SK-N-SH (cell line): ENCODE results near the gene KRTAP12-4. TPM values are rescaled to one million over a fixed set of nuclear protein-coding genes. Genes with fewer than 3 reads are reported as not detected.

Experiments used
- CTCF ChIA-PET: fragments of 300-600, 350-600 bp; formaldehyde crosslinking; extraction: SDS; loops from one replicate; lab custom pipeline; 2021; lab: Yijun Ruan, JAX
- POLR2A ChIA-PET: fragments of 350-600 bp; sonication (Branson Sonifier 250); formaldehyde crosslinking; extraction: SDS; loops from one replicate; lab custom pipeline; 2020; ENCODE audit warnings: antibody characterized with exemption, inconsistent platforms; lab: Yijun Ruan, JAX
- DNase-seq: peaks from one replicate; pipeline ENCODE4 v3.0.0; 2012
- H2AFZ ChIP-seq: fragments of 200-600 bp; sonication (generic); 2 replicates; pipeline ENCODE4 v1.8.1; 2016; ENCODE audit warnings: antibody characterized with exemption, mild to moderate bottlenecking, low read depth
- H3F3A ChIP-seq: fragments of 200-600 bp; sonication (generic); replicated peaks from 2 replicates; pipeline ENCODE3; 2016; ENCODE audit warnings: antibody characterized with exemption, mild to moderate bottlenecking; ENCODE audit not compliant: insufficient read depth
- H3K27ac ChIP-seq, 2 experiments: fragments of 200-500 bp in 1 of 2; fragments of 200-600 bp in 1 of 2; sonication (Bioruptor generic) in 1 of 2; sonication (generic), shearing (Covaris generic) in 1 of 2; 2 replicates each; pipeline versions ENCODE4 v1.5.1 to v1.6.1; 2014 to 2016; ENCODE audit warnings: low read depth in 2 of 2, inconsistent platforms in 1 of 2, low read length in 1 of 2, mild to moderate bottlenecking in 1 of 2, mixed read lengths in 1 of 2
- H3K27me3 ChIP-seq: fragments of 200-600 bp; sonication (generic), shearing (Covaris generic); 2 replicates; pipeline ENCODE4 v1.6.1; 2016; ENCODE audit warnings: mixed run types; ENCODE audit not compliant: insufficient read depth
- H3K36me3 ChIP-seq, 2 experiments: fragments of 200-500 bp in 1 of 2; fragments of 200-600 bp in 1 of 2; sonication (Bioruptor generic) in 1 of 2; sonication (generic) in 1 of 2; replicated peaks in 1 of 2; 2 replicates each; pipeline versions ENCODE3 to v1.5.1; 2014 to 2016; ENCODE audit warnings: low read length in 1 of 2, mild to moderate bottlenecking in 1 of 2; ENCODE audit not compliant: insufficient read depth in 2 of 2, control insufficient read depth in 1 of 2
- H3K4me1 ChIP-seq, 2 experiments: fragments of 200-500 bp in 1 of 2; fragments of 200-600 bp in 1 of 2; sonication (Bioruptor generic) in 1 of 2; sonication (generic), shearing (Covaris generic) in 1 of 2; 2 replicates each; pipeline versions ENCODE4 v1.5.1 to v1.6.1; 2014 to 2016; ENCODE audit warnings: low read depth in 1 of 2, low read length in 1 of 2, mixed run types in 1 of 2; ENCODE audit not compliant: insufficient read depth in 2 of 2, control insufficient read depth in 1 of 2
- H3K4me2 ChIP-seq: fragments of 200-600 bp; sonication (generic), shearing (Covaris generic); 2 replicates; pipeline ENCODE4 v1.6.1; 2017; ENCODE audit warnings: mixed run types
- H3K4me3 ChIP-seq, 2 experiments: fragments of 200-500 bp in 1 of 2; fragments of 200-600 bp in 1 of 2; sonication (Bioruptor generic) in 1 of 2; sonication (generic), shearing (Covaris generic) in 1 of 2; 2 replicates each; pipeline versions ENCODE4 v1.5.1 to v1.8.1; 2014 to 2016; ENCODE audit warnings: low read depth in 2 of 2, inconsistent platforms in 1 of 2, low read length in 1 of 2, mild to moderate bottlenecking in 1 of 2, mixed read lengths in 1 of 2, moderate library complexity in 1 of 2
- H3K79me2 ChIP-seq: fragments of 200-600 bp; sonication (generic); 2 replicates; pipeline ENCODE4 v1.8.1; 2017; ENCODE audit warnings: mild to moderate bottlenecking; ENCODE audit not compliant: insufficient read depth
- H3K9ac ChIP-seq: fragments of 200-600 bp; sonication (generic); 2 replicates; pipeline ENCODE4 v1.6.1; 2017; ENCODE audit warnings: mixed run types
- H3K9me2 ChIP-seq: fragments of 200-600 bp; sonication (generic); 2 replicates; pipeline ENCODE4 v1.6.1; 2017; ENCODE audit warnings: mixed run types
- H3K9me3 ChIP-seq: fragments of 200-600 bp; sonication (generic); 2 replicates; pipeline ENCODE4 v1.6.1; 2017; ENCODE audit warnings: mixed run types, mild to moderate bottlenecking, moderate library complexity
- H4K20me1 ChIP-seq: fragments of 200-600 bp; sonication (generic); 2 replicates; pipeline ENCODE4 v1.6.1; 2017; ENCODE audit warnings: mild to moderate bottlenecking, mixed run types; ENCODE audit not compliant: insufficient read depth
- FOSL2 ChIP-seq: IDR thresholded peaks from 2 replicates; pipeline ENCODE4 v1.4.0; 2012; ENCODE audit warnings: low read depth, mild to moderate bottlenecking, moderate library complexity, borderline replicate concordance
- FOXJ3 ChIP-seq: sonication (generic); formaldehyde crosslinking; IDR thresholded peaks from 2 replicates; pipeline ENCODE4 v1.5.1; 2020; ENCODE audit warnings: mild to moderate bottlenecking, missing genetic modification reagents
- GATA2 ChIP-seq: sonication (generic); formaldehyde crosslinking; IDR thresholded peaks from 2 replicates; pipeline ENCODE4 v1.5.0; 2020; ENCODE audit warnings: mild to moderate bottlenecking, missing genetic modification reagents
- IRF3 ChIP-seq: fragments of 150-350 bp; IDR thresholded peaks from 2 replicates; pipeline ENCODE4 v1.6.1; 2016; ENCODE audit warnings: mild to moderate bottlenecking, low read depth, low read length
- MEF2A ChIP-seq: IDR thresholded peaks from 2 replicates; pipeline ENCODE4 v1.4.0; 2012; ENCODE audit warnings: low read depth, borderline replicate concordance
- NFIC ChIP-seq: IDR thresholded peaks from 2 replicates; pipeline ENCODE4 v1.4.0; 2012; ENCODE audit warnings: borderline replicate concordance
- POLR2AphosphoS5 ChIP-seq: IDR thresholded peaks from 2 replicates; pipeline ENCODE4 v1.6.1; 2012; ENCODE audit warnings: low read depth, low read length
- RAD21 ChIP-seq: IDR thresholded peaks from 2 replicates; pipeline ENCODE4 v1.6.1; 2012; ENCODE audit warnings: mild to moderate bottlenecking, low read length
- RFX5 ChIP-seq: IDR thresholded peaks from 2 replicates; pipeline ENCODE4 v1.6.1; 2012; ENCODE audit warnings: mild to moderate bottlenecking, improper control_type of control experiment, low read length
- SIN3A ChIP-seq: IDR thresholded peaks from 2 replicates; pipeline ENCODE4 v1.6.1; 2012; ENCODE audit warnings: low read depth, mild to moderate bottlenecking, low read length, moderate library complexity, borderline replicate concordance
- SMC3 ChIP-seq: IDR thresholded peaks from 2 replicates; pipeline ENCODE4 v1.6.1; 2012; ENCODE audit warnings: low read depth, low read length, improper control_type of control experiment
- TCF12 ChIP-seq: IDR thresholded peaks from 2 replicates; pipeline ENCODE4 v1.4.0; 2012
- WGBS: methylation state at CpG from one replicate; pipeline ENCODE4 v1.1.6; 2017; ENCODE audit warnings: low lambda C conversion rate; 5-methylcytosine and 5-hydroxymethylcytosine counted together
- polyA plus RNA-seq, 3 experiments: library from polyadenylated mRNA; depleted of rRNA; stranded (reverse); fragments of >200 nt; gene quantifications; 2 replicates each; pipeline ENCODE4 v1.2.3, GENCODE V29; 2012
- TF ChIP-seq, protein P1 (sequence below): fragments of 200-600 bp; sonication (generic); IDR thresholded peaks from 2 replicates; pipeline ENCODE4 v1.6.1; 2017; ENCODE audit warnings: antibody characterized with exemption, mild to moderate bottlenecking, moderate library complexity
- TF ChIP-seq, protein P2 (sequence below): fragments of 150-350 bp; IDR thresholded peaks from 2 replicates; pipeline ENCODE4 v1.6.1; 2017; ENCODE audit warnings: antibody characterized with exemption, low read length, low read depth, borderline replicate concordance

The KRTAP12-4 gene
- polyA plus RNA-seq, 1 of the 3 experiments (the other 2 are of a cell fraction): not detected

DNA sequence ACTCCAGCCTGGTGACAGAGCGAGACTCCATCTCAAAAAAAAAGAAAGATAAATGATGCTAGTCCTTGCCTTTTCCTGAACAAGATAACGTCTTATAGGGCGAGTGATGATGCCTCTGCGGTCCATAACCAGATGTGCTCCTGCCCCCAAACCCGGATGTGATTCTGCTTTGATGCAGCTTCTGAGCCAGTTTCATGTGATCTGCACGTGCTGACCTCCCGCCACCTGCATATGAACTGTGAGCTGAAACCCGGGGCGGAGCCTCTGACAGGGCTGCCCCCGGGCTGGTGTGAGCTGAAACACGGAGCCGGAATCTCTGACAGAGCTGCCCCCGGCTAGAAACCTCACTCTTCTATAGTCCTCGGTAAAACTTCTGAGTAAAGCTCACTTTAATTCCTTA lies 1.3 kb downstream of the KRTAP12-4 start:
- Histone ChIP-seq H3K9me3 (no peaks in the 10 kb centered on the region), H3K79me2 (no peaks in the 10 kb centered on the region), H4K20me1 (no peaks in the 10 kb centered on the region), H3K4me1 (no peaks in the 10 kb centered on the region), H3K9me2 (no peaks in the 10 kb centered on the region), H3K27me3 (peaks cover 46% of the 10 kb centered on the region), H3K9ac (no peak overlapping the region), H3K4me3 (no peak overlapping the region), H3K4me2 (no peak overlapping the region), H3K36me3 (no peaks in the 10 kb centered on the region), H2AFZ (no peak overlapping the region), H3K27ac (no peak overlapping the region), H3F3A (no peaks in the 10 kb centered on the region)
- 8% methylated on average over 8 of the region's 14 CpGs for WGBS
- POLR2A ChIA-PET: no interaction called here
- TF ChIP-seq, protein P1, sequence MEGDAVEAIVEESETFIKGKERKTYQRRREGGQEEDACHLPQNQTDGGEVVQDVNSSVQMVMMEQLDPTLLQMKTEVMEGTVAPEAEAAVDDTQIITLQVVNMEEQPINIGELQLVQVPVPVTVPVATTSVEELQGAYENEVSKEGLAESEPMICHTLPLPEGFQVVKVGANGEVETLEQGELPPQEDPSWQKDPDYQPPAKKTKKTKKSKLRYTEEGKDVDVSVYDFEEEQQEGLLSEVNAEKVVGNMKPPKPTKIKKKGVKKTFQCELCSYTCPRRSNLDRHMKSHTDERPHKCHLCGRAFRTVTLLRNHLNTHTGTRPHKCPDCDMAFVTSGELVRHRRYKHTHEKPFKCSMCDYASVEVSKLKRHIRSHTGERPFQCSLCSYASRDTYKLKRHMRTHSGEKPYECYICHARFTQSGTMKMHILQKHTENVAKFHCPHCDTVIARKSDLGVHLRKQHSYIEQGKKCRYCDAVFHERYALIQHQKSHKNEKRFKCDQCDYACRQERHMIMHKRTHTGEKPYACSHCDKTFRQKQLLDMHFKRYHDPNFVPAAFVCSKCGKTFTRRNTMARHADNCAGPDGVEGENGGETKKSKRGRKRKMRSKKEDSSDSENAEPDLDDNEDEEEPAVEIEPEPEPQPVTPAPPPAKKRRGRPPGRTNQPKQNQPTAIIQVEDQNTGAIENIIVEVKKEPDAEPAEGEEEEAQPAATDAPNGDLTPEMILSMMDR: no peak
- no peak for TF ChIP-seq NFIC
- TF ChIP-seq MEF2A: no peak
- CTCF ChIA-PET: interaction anchor here (0.9 kb wide), 1 partner anchor 24 kb away, joined by 3 read pairs; no protein-coding TSS in a partner anchor
- no peak for DNase-seq

DNA sequence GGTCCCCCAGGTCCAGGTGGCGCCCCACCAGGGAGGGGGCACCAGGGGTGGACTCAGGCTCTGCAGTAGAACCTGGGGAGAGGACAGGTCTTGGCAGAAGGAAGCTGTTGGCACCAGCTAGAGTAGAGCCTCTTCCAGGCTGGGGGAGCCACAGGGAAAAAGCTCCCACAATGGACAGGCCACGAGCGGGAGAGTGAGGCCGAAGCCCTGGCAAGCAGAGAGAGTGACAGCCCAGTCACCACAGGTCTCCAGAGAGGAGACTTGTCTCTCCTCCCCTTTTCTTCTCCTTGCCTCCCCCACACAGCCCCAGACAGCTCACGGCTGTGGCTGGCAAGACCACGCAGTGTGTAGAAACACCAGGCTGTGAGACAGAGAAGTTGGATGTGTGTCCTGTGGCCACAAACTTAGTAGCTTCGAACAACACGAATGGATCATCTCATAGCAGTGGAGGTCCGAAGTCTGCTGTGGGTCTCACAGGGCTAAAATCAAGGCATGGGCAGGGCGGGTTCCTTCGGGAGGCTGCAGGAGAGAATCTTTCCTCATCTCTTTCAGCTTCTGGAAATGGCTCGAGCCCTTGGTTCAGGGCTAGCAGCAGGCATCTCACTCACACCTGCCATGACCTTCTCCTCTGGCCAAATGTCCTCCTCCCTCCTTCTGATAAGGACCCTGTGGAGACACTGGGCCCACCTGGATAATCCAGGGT lies 3.3 kb downstream of the KRTAP12-4 start:
- no peak overlapping the region for H2AFZ ChIP-seq
- H3K4me1 ChIP-seq: no peaks in the 10 kb centered on the region
- H3K79me2 ChIP-seq: no peaks in the 10 kb centered on the region
- no peak for DNase-seq
- H3K4me3 ChIP-seq: no peak overlapping the region
- H3K9me2 ChIP-seq: no peaks in the 10 kb centered on the region
- POLR2A ChIA-PET: no interaction called here
- 12% methylated on average over 9 of the region's 12 CpGs for WGBS
- no peak overlapping the region for H3K4me2 ChIP-seq
- no peaks in the 10 kb centered on the region for H3K36me3 ChIP-seq
- no peaks in the 10 kb centered on the region for H3K9me3 ChIP-seq
- H4K20me1 ChIP-seq: no peaks in the 10 kb centered on the region
- peaks cover 62% of the 10 kb centered on the region for H3K27me3 ChIP-seq
- no peak overlapping the region for H3K9ac ChIP-seq
- H3K27ac ChIP-seq: no peak overlapping the region
- TF ChIP-seq RAD21 (no peak), RFX5 (no peak), IRF3 (no peak), GATA2 (no peak), FOXJ3 (no peak), SIN3A (no peak), POLR2AphosphoS5 (no peak), SMC3 (no peak), TCF12 (no peak), FOSL2 (no peak)
- TF ChIP-seq, protein P2, sequence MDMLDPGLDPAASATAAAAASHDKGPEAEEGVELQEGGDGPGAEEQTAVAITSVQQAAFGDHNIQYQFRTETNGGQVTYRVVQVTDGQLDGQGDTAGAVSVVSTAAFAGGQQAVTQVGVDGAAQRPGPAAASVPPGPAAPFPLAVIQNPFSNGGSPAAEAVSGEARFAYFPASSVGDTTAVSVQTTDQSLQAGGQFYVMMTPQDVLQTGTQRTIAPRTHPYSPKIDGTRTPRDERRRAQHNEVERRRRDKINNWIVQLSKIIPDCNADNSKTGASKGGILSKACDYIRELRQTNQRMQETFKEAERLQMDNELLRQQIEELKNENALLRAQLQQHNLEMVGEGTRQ: no peak
- CTCF ChIA-PET: no interaction called here
- H3F3A ChIP-seq: no peaks in the 10 kb centered on the region
